Nephron progenitor cell (in vitro differentiated cells): ENCODE measurements around the gene B3GALNT1.

Experiments used
- DNase-seq: peaks from one replicate; pipeline ENCODE4 v3.0.0; 2021
- H3K27ac Mint-ChIP-seq: 2 replicates; pipeline ENCODE4 v1.8.0; 2021; ENCODE audit warnings: mild to moderate bottlenecking, moderate library complexity, mixed read lengths
- H3K27me3 Mint-ChIP-seq: 2 replicates; pipeline ENCODE4 v1.8.0; 2021; ENCODE audit warnings: mild to moderate bottlenecking, low read depth, mixed read lengths; ENCODE audit not compliant: poor library complexity
- H3K36me3 Mint-ChIP-seq: 2 replicates; pipeline ENCODE4 v1.8.0; 2021; ENCODE audit warnings: low read depth, mixed read lengths
- H3K4me1 Mint-ChIP-seq: 2 replicates; pipeline ENCODE4 v1.8.0; 2021; ENCODE audit warnings: mixed read lengths
- H3K4me3 Mint-ChIP-seq: 2 replicates; pipeline ENCODE4 v1.8.0; 2021; ENCODE audit warnings: mild to moderate bottlenecking, moderate library complexity, mixed read lengths
- H3K9me3 Mint-ChIP-seq: 2 replicates; pipeline ENCODE4 v1.8.0; 2021; ENCODE audit warnings: mild to moderate bottlenecking, moderate library complexity, mixed read lengths
- TF ChIP-seq, protein P1 (sequence below): fragments of 200-600 bp; sonication (generic); IDR thresholded peaks from 2 replicates; pipeline ENCODE4 v1.5.0; 2021; ENCODE audit warnings: antibody characterized with exemption

Gene B3GALNT1

DNA sequence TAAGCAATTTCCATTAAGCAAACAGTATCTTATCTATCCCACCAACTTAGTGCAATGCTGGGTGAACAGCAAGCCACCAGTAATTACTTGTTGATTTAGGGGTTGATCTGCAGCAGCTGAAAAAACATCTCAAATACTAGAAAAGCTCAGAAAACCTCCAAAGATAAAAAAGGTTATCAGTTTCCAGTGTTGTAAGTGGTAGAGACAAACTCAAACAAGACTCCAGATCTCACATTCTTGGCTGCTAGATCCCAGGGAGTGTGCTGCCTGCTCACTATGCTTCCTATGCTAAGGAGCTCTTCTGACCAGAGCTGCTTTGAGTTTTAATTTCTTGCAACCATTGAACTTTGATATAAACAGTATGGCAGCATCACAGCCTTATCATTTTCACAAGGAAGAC, 11.3 kb downstream of the B3GALNT1 start:
- Mint-ChIP-seq H3K27me3 (peaks cover 3% of the 10 kb centered on the region), H3K4me1 (no peaks in the 10 kb centered on the region), H3K9me3 (no peaks in the 10 kb centered on the region), H3K4me3 (no peak overlapping the region), H3K27ac (no peak overlapping the region), H3K36me3 (peaks cover 22% of the 10 kb centered on the region)
- TF ChIP-seq, protein P1, sequence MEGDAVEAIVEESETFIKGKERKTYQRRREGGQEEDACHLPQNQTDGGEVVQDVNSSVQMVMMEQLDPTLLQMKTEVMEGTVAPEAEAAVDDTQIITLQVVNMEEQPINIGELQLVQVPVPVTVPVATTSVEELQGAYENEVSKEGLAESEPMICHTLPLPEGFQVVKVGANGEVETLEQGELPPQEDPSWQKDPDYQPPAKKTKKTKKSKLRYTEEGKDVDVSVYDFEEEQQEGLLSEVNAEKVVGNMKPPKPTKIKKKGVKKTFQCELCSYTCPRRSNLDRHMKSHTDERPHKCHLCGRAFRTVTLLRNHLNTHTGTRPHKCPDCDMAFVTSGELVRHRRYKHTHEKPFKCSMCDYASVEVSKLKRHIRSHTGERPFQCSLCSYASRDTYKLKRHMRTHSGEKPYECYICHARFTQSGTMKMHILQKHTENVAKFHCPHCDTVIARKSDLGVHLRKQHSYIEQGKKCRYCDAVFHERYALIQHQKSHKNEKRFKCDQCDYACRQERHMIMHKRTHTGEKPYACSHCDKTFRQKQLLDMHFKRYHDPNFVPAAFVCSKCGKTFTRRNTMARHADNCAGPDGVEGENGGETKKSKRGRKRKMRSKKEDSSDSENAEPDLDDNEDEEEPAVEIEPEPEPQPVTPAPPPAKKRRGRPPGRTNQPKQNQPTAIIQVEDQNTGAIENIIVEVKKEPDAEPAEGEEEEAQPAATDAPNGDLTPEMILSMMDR: no peak
- no peak for DNase-seq

DNA sequence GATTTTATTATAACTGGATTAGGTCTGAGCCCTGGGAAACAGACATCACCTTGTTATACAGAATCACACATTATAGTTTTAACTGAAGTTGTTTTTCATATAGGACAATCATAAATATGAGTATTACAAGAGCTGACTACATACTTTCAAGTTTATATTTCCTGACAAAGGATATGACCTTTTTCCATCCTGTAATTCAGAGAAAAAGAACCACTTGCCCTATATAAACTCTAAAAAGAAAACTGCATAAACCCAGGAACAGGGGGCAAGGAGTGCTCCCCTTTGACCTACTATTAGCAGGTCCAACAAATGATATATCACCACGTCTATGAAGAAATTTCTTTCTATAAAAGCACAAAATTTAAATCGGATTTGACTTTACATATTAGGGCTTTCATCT, 20.9 kb downstream of the B3GALNT1 start:
- TF ChIP-seq, protein P1: no peak

DNA sequence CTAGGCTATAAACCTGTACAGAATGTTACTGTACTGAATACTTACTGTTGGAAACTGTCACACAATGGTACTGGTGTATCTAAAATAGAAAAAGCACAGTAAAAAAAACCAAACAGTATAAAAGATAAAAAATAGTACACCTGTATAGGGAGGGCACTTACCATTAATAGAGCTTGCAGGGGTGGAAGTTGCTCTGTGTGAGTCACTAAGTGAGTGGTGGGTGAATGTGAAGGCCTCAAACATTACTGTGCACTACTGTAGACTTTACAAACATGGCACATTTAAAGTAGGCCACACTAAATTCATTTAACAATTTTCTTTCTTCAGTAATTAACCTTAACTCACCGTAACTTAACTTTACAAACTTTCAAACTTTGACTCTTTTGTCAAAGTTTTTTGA, 22.0 kb downstream of the B3GALNT1 start:
- H3K9me3 Mint-ChIP-seq: no peaks in the 10 kb centered on the region
- H3K27me3 Mint-ChIP-seq: no peaks in the 10 kb centered on the region
- no peaks in the 10 kb centered on the region for H3K4me1 Mint-ChIP-seq
- H3K4me3 Mint-ChIP-seq: no peak overlapping the region
- H3K36me3 Mint-ChIP-seq: peaks cover 13% of the 10 kb centered on the region
- no peak overlapping the region for H3K27ac Mint-ChIP-seq
- TF ChIP-seq, protein P1: no peak
- DNase-seq: no peak

More for the DNA sequence above, 20.9 kb downstream of the B3GALNT1 start:
- Mint-ChIP-seq H3K9me3 (no peaks in the 10 kb centered on the region), H3K4me3 (no peak overlapping the region), H3K4me1 (no peaks in the 10 kb centered on the region), H3K27me3 (no peaks in the 10 kb centered on the region), H3K36me3 (peaks cover 24% of the 10 kb centered on the region), H3K27ac (no peak overlapping the region)
- DNase-seq: no peak

GRCh38 chr3:161082063-161082462, 23.1 kb downstream of the B3GALNT1 start:
- H3K4me3 Mint-ChIP-seq: no peak overlapping the region
- DNase-seq: no peak
- TF ChIP-seq, protein P1: no peak
- H3K27ac Mint-ChIP-seq: no peak overlapping the region
- no peaks in the 10 kb centered on the region for H3K9me3 Mint-ChIP-seq
- no peaks in the 10 kb centered on the region for H3K4me1 Mint-ChIP-seq
- peaks cover 13% of the 10 kb centered on the region for H3K36me3 Mint-ChIP-seq
- H3K27me3 Mint-ChIP-seq: no peaks in the 10 kb centered on the region

GRCh38 chr3:161081633-161082032, 23.5 kb downstream of the B3GALNT1 start:
- Mint-ChIP-seq H3K27me3 (no peaks in the 10 kb centered on the region), H3K9me3 (no peaks in the 10 kb centered on the region), H3K36me3 (peaks cover 13% of the 10 kb centered on the region), H3K4me3 (no peak overlapping the region), H3K4me1 (no peaks in the 10 kb centered on the region), H3K27ac (no peak overlapping the region)
- no peak for DNase-seq
- TF ChIP-seq, protein P1: no peak

DNA sequence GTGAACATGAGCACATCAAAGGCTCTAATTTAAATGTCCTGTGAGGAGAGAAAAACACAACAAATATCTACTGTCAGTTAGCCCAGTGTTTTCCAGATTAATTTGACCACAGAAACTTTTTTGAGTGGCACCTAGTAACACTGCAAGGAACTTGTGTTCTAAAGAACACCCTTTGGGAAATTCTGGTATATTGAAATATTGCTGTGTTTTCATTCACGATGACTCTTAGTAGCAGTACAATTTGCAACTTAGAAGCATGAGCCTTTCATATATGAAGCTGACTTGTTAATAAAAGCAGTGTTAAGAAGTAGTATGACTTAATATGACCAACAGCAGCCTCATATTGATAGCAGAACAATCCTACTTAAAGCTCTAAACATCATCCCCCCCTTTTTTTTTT, 32.0 kb downstream of the B3GALNT1 start:
- Mint-ChIP-seq H3K9me3 (no peaks in the 10 kb centered on the region), H3K36me3 (no peaks in the 10 kb centered on the region), H3K4me1 (no peaks in the 10 kb centered on the region), H3K4me3 (no peak overlapping the region), H3K27ac (no peak overlapping the region), H3K27me3 (no peaks in the 10 kb centered on the region)
- TF ChIP-seq, protein P1: no peak
- DNase-seq: no peak
